AML-193 (cell line): ENCODE measurements around the gene FBLN1.

Experiments used
- DNase-seq, 2 experiments: peaks; one replicate each; lab custom pipeline; 2025; lab: John Stamatoyannopoulos, UW

The FBLN1 gene

DNA sequence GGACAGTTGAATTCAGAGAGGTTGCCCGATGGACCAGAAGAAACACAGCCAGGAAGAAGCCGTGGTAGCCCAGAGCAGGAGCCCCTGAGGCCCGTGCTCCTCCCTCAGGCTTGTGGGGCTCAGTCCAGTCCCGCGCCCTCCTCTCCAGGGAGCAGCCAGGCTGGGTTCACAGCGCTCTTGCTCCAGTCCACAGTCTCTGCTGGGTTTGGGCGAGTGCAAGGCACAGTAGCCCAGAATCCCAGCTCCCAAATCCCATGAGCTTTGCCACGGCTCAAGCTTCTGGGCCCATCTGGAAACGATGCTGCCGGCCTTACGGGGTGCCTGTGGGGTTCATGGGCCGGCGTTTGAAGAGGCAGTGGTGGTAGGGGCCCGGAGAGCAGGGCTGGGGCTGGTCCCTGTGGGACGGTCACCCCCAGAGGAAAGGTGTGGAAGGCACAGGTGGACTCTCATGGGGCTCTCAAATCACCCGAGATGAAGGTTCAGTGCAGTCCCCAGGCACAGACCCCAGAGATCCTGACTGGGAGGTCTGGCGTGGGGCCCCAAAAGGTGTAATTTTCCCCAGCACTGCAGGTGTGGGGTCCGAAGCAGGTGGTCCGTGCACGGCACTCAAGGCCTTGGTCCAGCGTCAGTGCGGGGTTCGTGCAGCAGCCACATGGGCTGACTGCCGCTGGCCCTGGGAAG is 138.4 kb downstream of the FBLN1 start:
- DNase-seq, result no peak

DNA sequence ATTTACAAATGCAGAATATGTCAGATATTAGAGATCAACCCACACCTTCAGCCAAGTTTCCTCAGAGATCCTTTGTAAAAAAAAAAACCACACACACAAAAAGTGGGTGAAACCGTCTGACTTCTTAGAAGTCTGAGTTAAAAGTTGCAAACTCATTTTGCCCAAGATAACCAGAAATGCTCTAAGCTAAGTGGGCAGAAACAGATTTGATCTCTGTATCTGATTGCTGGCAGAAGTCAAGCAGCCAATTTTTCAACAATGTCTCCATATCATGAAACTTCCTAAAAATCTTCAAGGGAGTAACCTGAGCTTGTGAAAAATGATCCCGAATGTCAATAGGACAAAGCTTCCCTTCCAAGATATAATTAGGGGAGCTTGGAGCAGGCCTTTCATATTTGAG is 140.3 kb downstream of the FBLN1 start:
- DNase-seq, result no peak

DNA sequence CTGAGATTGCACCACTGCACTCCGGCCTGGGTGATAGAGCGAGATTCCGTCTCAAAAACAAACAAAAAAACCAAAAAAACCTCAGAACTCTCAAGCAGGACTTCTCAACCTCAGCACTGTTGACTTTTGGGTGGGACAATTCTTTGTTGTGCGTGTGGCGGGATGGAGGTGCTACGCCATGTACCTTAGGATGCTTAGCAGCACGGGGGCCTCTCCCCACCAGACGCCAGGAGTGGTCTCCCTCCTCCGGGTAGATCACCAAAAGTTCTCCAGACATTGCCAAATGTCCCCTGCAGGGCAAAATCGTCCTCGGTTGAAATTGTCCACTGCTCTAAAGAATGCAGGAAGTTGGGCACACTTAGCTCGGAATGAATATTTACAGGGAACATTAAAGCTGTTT is 142.0 kb downstream of the FBLN1 start:
- DNase-seq, result no peak

DNA sequence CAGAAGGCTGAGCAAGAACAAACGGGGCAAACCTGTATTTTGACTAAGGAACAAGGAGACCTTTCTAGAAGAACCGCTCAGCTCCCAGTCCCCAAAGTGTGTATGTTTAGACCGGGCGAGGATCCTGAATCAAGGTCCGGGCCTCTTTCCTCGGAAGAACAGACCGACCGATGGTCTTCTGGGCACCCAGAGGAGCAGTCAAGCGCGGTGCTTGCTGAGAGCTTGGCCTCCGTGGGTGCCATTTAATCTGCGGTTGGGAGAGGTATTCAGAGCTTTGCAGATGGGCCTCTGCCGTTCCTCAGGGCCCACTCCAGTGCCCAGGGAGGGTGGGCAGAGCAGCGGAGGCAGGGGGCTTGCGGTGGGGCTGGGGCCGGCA is 142.5 kb downstream of the FBLN1 start:
- no peak for DNase-seq

DNA sequence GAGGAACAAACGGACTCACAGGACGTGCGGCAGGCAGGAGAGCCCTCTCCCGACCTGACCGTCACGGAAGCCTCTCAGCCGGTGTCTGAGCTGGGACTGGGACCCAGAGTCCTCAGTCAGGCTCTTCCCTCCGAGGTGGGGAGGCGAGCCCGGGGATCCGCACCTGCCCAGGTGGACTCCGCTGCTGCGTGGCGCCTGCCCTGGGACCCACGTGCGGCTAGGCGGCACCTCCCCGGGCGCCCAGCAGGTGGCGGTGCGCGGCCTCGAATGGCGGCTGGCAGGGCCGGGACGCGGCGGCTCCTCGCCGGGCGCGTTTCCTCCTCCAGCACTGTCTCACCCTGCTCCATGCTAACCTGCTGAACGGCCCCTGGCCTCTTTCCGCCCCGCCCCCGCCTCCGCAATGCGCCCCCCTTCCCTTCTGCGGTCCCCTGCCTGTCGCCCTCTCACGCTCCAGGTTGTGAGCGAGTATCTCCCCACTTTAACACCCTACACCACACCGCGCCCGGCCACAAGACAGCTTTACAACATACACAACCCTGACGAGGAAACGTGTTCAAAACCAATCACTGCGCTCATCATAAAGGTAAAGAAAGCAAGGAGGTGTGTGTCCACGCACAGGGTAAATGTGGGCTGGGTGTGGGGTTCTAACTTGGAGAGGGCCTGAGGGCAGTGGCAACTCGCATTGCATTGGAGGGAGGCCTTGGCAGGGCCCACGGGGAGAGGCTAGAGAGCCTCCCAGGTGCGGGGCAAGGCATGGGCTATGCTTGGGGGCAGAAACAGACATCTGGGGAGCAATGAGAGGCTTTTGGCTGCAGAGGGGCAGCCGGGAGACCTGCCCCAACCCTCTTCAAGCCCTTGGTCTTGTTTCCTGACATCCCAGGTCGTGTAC is 143.1 kb downstream of the FBLN1 start:
- DNase-seq, result peak; percentile 6 to 31

DNA sequence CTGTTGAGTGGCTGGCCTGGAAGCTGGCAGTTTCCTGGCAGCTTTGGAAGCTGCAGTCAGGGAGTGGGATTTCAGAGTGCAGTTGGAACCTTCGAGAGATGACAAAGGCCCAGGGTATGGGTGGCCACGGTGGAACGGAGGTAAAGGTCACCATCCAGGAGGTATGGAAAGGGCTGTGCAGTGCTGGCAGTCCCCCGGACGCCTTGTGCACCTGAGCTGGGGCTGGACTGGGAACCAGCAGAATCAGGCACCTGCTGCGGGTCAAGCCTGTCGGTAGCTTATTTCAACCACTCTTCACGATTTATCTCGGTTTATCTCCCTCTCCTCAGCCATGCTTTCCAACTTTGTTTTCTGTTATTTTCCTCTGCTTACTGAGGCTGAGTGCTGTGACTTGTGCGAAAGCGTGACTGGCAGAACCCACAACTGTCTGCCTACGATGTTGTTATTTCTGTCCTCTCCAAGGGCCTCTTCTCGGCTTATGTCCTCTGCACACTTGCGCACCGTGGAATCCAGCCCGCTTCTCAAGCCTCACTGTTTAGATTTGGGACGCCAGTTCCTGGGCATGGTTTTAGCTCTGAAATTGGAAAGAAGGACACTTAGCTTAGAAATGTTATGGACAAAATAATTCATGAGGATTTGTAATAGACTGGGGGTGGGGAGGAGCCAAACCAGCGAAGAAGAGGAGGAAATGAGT is 145.0 kb downstream of the FBLN1 start:
- DNase-seq, result no peak

DNA sequence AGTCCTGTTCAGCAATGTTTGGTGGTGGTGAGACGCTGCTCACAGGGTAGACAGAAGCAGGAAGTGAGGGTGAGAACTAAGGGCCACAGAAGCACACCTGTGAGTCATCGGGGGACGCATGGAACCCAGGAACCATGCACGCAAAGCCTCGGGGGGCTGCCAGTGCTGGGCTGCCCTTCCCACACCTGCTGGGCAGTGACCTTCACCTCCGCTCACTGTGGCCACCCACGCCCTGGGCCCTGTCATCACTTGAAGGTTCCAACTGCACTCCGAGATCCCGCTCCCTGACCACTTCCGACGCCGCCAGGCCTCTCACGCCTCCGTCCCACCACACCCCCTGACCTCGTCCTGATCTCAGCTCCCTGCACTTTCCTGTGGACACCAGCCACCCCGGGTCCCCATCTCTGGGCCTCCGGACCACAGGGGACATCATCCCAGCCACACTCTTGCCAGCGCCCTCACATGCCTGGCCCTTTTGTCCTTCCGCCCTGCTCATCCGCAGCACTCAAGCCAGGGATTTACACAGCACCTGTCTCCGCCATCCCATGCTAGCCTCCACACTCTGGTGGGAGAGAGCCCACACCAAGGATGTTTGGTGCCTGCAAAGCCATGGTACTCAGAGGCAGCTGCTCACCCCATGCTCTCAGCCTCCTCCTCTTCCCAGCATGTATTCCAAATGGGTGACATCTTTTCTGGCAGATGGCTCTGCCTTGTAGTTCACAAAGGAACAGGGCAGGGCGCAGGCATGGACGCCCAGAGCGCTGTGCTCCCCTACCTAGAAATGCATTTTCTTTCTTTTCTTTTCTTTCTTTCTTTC is 145.8 kb downstream of the FBLN1 start:
- DNase-seq, result no peak

DNA sequence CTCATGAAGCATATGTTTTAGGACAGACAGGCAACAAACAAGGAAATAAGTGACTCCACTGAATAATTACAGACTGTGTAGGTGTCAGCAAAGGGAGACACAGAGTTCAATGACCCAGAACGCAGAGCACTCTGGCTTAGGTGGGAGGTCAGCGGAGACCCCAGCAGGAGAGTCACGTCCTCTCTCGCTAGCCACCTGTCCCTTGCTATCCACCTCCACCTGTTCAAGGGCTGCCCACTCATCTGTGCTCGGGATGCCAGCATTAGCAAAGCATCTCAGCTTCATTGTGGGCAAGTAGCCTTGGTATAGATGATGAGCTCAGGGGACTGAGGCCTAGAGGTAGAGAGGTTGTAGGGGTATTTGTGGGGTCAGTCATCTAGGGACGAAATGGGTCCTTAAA is 147.1 kb downstream of the FBLN1 start:
- no peak for DNase-seq

DNA sequence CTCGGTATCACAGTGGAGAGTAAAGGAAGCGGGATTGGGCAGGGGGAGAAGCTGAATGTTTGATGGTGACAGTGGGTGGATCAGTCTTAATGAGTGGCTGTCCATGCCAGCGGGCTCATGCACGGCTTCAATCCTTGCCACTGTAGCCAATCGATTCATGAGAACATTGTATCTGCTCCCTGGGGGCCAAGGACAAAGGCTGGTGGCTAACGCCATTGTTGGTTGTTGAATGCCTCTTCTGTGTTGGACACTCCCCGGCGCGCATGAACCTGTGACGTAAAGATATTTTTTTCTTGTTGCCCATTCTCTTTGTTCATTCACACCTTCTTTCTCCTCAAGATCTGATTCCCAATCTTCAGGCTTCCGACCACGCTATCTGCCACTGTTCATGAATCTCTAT is 148.0 kb downstream of the FBLN1 start:
- no peak for DNase-seq
